GM12872 (cell line): ENCODE results near the gene CLIC4.

Source experiments
- CTCF ChIP-seq: IDR thresholded peaks from 3 replicates; pipeline ENCODE4 v1.5.1; 2011; ENCODE audit warnings: low read depth, mild to moderate bottlenecking, low read length, moderate library complexity; ENCODE audit not compliant: insufficient read depth

Gene CLIC4

DNA sequence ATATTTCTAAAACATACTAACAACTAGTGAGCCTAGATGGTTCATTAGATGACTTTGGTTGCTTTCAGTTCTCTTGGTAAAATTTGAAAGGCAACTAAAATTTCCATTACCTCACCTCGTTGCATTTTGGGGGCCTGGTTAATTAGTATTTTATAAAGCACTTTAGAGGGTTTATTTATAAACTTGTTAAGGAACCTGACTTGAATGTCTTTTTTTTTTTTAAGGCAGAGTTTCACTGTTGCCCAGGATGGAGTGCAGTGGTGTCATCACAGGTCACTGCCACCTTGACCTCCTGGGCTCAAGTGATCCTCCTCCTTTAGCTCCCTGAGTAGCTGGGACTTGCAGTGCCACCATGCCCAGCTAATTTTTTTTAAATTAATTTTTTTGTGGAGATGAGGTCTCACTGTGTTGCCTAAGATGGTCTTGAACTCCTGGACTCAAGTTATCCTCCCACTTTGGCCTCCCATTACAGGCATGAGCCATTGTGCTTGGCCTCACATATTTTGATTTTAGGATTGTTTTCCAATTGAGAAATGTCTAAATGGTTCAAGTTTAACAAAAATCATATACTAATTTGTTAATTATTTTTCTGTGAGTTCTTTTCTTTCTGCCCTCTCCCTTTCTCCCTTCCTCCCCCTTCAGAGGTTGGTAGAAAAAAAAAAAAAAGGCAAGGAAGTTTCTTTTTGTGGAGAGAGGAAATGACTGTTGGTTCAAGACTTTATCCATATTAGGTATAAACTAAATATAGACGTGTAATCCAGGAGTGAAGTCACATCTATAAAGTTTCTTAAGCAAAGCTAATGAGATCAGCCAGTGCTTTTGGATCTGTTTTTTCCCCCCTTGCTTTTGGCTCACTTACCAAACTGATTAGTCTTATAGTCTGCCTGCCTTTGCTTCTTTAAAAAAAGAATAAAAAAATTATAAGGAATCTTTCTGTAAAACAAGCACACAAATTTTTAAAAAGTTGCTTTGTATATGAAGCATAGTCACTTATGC lies 24.7 kb downstream of the CLIC4 start:
- TF ChIP-seq CTCF, result no peak

DNA sequence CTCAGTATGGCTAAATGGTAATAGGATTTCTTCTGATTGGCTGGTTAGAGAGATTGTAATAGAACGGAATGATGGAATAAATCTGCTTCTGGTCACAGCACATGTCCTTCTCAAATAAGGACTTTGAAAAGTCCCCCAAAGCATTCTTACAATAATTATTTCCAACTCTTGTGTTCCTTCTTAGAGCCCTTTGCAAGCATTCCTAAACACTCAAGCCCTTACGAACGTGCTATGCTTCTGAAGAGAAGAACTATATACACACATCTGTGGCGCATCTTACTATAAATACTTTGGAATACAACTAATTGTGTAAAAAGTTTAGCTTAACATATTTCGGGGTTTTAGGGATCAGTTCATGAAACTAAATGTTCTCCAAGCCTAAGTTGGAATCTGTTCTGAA lies 25.6 kb downstream of the CLIC4 start:
- TF ChIP-seq CTCF, result no peak

DNA sequence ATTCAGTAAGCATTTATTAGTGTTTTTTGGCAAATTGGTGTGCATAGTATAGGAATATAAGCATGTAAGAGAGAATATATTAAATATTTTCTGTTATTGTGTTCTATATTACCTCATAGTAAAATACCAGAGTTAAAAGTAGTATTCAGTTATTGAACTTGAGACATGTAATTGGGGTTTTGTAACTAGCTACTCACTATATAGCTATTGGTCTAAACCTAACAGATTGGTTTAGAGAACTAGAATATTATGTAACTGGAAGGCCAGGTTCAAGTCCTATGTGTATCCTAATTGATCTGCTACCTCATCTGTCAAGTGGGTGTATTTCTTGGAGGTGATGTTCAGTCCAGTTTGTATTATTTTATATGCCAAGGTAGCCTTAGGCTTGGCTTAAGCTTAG lies 26.3 kb downstream of the CLIC4 start:
- no peak for TF ChIP-seq CTCF

GRCh38 chr1:24773618-24774017 lies 28.4 kb downstream of the CLIC4 start:
- no peak for TF ChIP-seq CTCF

DNA sequence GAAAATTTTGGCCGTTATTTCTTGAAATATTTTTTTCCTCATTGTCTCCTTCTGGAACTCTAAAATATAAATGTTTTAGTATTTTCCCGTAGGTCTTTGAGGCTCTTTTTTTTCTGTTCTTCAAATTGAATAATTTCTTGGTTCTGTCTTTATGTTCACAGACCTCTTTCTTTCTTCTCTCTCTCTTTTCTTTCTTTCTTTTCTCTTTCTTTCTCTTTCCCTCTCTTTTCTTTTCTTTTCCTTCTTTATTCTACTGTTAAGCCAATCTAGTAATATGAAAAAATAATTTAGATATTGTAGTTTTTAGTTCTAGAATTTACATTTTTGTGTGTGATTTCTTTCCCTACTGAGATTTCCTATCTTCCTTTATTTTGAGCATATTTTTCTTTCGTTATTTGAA lies 30.1 kb downstream of the CLIC4 start:
- TF ChIP-seq CTCF, result no peak

GRCh38 chr1:24775916-24776315 lies 30.7 kb downstream of the CLIC4 start:
- TF ChIP-seq CTCF, result no peak

DNA sequence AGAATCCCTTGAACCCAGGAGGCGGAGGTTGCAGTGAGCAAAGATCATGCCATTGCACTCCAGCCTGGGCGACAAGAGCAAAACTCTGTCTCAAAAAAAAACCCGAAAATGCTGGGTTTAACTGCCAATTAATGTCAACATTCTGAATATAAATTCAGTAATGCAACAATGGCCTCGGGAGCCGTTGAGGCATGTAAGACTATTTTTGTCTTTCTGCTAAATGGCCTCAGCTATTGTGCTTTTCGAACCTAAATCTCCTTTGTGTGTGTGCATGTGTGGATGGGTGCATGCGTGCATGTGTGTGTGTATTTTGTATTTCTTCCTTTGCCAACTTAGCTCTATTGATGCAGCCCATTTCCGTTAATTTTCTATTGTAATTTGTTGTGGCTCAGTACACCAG lies 31.6 kb downstream of the CLIC4 start:
- TF ChIP-seq CTCF, result no peak
